HL-60 (cell line): ENCODE results near the gene ENTHD1.
"Not testable (repeated sequence)": the region's sequence is repeated elsewhere in the genome, so short reads cannot be mapped to it uniquely, and the experiment has no call there.

Source experiments
- DNase-seq, 2 experiments: peaks; one replicate each; pipeline ENCODE4 v3.0.0-alpha.2; 2010 to 2020; ENCODE audit warnings: low read depth in 1 of 2, low spot score in 1 of 2
- H3K27ac ChIP-seq: fragments of 250-450 bp; sonication (Bioruptor Pico); replicated peaks from 2 replicates; pipeline ENCODE4 v1.5.1; 2020; ENCODE audit warnings: mild to moderate bottlenecking, moderate library complexity
- H3K27me3 ChIP-seq: fragments of 250-450 bp; sonication (Bioruptor Pico); 2 replicates; pipeline ENCODE4 v1.5.1; 2021; ENCODE audit warnings: mild to moderate bottlenecking, moderate library complexity; ENCODE audit not compliant: insufficient read depth, poor library complexity, severe bottlenecking
- H3K4me3 ChIP-seq: replicated peaks from 2 replicates; pipeline ENCODE4 v1.5.1; 2011; ENCODE audit warnings: mild to moderate bottlenecking, control low read depth, low read length; ENCODE audit not compliant: insufficient read depth
- GABPA ChIP-seq: IDR thresholded peaks from 2 replicates; pipeline ENCODE4 v1.6.1; 2012; ENCODE audit warnings: low read depth
- POLR2AphosphoS5 ChIP-seq: IDR thresholded peaks from 2 replicates; pipeline ENCODE4 v1.6.1; 2012; ENCODE audit warnings: low read depth
- SPI1 ChIP-seq: IDR thresholded peaks from 2 replicates; pipeline ENCODE4 v1.6.1; 2012; ENCODE audit warnings: low read depth, mild to moderate bottlenecking, borderline replicate concordance
- TF ChIP-seq, protein P1 (sequence below): IDR thresholded peaks from one replicate; pipeline ENCODE4 v1.5.1; 2011; ENCODE audit warnings: low read length, control low read depth, inconsistent platforms; ENCODE audit not compliant: insufficient read depth
- TF ChIP-seq, protein P2 (sequence below): IDR thresholded peaks from 2 replicates; pipeline ENCODE4 v1.6.1; 2012; ENCODE audit warnings: low read depth; ENCODE audit not compliant: insufficient replicate concordance

Gene ENTHD1

GRCh38 chr22:39906207-39906606 lies 12.6 kb upstream of the ENTHD1 start:
- no peaks in the 10 kb centered on the region for H3K27me3 ChIP-seq
- no peak for DNase-seq
- H3K27ac ChIP-seq, result no peak overlapping the region
- TF ChIP-seq SPI1 (no peak), GABPA (no peak), POLR2AphosphoS5 (no peak)
- TF ChIP-seq, protein P1, sequence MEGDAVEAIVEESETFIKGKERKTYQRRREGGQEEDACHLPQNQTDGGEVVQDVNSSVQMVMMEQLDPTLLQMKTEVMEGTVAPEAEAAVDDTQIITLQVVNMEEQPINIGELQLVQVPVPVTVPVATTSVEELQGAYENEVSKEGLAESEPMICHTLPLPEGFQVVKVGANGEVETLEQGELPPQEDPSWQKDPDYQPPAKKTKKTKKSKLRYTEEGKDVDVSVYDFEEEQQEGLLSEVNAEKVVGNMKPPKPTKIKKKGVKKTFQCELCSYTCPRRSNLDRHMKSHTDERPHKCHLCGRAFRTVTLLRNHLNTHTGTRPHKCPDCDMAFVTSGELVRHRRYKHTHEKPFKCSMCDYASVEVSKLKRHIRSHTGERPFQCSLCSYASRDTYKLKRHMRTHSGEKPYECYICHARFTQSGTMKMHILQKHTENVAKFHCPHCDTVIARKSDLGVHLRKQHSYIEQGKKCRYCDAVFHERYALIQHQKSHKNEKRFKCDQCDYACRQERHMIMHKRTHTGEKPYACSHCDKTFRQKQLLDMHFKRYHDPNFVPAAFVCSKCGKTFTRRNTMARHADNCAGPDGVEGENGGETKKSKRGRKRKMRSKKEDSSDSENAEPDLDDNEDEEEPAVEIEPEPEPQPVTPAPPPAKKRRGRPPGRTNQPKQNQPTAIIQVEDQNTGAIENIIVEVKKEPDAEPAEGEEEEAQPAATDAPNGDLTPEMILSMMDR, result no peak
- TF ChIP-seq, protein P2, sequence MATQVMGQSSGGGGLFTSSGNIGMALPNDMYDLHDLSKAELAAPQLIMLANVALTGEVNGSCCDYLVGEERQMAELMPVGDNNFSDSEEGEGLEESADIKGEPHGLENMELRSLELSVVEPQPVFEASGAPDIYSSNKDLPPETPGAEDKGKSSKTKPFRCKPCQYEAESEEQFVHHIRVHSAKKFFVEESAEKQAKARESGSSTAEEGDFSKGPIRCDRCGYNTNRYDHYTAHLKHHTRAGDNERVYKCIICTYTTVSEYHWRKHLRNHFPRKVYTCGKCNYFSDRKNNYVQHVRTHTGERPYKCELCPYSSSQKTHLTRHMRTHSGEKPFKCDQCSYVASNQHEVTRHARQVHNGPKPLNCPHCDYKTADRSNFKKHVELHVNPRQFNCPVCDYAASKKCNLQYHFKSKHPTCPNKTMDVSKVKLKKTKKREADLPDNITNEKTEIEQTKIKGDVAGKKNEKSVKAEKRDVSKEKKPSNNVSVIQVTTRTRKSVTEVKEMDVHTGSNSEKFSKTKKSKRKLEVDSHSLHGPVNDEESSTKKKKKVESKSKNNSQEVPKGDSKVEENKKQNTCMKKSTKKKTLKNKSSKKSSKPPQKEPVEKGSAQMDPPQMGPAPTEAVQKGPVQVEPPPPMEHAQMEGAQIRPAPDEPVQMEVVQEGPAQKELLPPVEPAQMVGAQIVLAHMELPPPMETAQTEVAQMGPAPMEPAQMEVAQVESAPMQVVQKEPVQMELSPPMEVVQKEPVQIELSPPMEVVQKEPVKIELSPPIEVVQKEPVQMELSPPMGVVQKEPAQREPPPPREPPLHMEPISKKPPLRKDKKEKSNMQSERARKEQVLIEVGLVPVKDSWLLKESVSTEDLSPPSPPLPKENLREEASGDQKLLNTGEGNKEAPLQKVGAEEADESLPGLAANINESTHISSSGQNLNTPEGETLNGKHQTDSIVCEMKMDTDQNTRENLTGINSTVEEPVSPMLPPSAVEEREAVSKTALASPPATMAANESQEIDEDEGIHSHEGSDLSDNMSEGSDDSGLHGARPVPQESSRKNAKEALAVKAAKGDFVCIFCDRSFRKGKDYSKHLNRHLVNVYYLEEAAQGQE, result no peak
- H3K4me3 ChIP-seq, result no peak overlapping the region

DNA sequence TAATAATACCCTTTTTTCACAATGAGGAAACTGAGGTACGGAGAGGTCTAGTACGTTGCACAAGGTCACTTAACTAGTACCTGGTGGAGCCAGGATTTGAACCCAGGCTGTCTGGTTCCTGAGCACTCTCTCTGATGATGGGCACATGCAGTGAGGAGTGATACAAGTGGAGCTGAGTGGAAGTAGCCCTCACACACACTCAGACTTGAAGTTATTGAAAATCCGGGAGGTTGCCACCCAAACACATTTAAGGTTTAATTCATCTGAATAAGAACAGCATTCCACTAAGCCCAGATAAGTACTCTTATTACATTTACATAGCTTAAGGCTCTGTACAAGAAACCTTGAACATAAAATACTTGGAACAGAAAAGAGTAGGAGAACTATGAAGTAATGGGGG lies 12.1 kb upstream of the ENTHD1 start:
- TF ChIP-seq, protein P2, result no peak
- TF ChIP-seq SPI1, result no peak
- no peak for TF ChIP-seq GABPA
- TF ChIP-seq, protein P1, result no peak
- TF ChIP-seq POLR2AphosphoS5, result no peak
- Histone ChIP-seq H3K27ac (no peak overlapping the region), H3K4me3 (no peak overlapping the region), H3K27me3 (no peaks in the 10 kb centered on the region)
- no peak for DNase-seq

GRCh38 chr22:39904862-39905261 lies 11.3 kb upstream of the ENTHD1 start:
- TF ChIP-seq SPI1 (no peak), GABPA (no peak), POLR2AphosphoS5 (no peak)
- TF ChIP-seq, protein P1, result no peak
- TF ChIP-seq, protein P2, result no peak
- H3K4me3 ChIP-seq, result no peak overlapping the region
- H3K27me3 ChIP-seq, result no peaks in the 10 kb centered on the region
- no peak overlapping the region for H3K27ac ChIP-seq
- DNase-seq, result no peak

GRCh38 chr22:39904024-39904423 lies 10.5 kb upstream of the ENTHD1 start:
- DNase-seq, H3K4me3 ChIP-seq, H3K27ac ChIP-seq, H3K27me3 ChIP-seq: not testable (repeated sequence)
